ENCODE measurements around the gene UNC5A. TPM values are rescaled to one million over a fixed set of nuclear protein-coding genes. Genes with fewer than 3 reads are reported as not detected.

The UNC5A gene
- total RNA-seq, 1 experiment from 2014 or later: not detected

DNA sequence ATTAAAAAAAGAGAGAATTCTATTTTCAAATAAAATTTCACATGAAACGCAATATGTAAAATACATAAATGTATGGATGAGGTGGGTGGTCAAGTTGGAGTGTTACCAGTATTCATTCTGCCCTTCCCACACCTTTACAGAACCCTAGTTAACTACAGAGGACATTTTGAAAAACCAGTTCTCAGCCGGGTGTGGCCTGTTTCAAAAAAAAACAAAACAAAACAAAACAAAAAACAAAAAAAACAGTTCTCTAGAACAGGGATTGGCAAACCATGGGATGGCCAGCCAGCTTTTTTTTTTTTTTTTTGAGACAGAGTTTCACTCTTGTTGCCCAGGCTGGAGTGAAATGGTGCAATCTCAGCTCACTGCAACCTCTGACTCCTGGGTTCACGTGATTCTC lies 117.2 kb downstream of the UNC5A start:
- Histone ChIP-seq H3K9me3 (replicated peaks) (no peaks in the 10 kb centered on the region), H3K4me1 (replicated peaks) (no peaks in the 10 kb centered on the region), H3K4me3 (no peak overlapping the region), H3K27ac (no peak overlapping the region), H3K27me3 (replicated peaks) (no peaks in the 10 kb centered on the region), H3K36me3 (peaks cover 27% of the 10 kb centered on the region)
- no peak for DNase-seq (ENCODE audit: low read depth in 1 of 2, low spot score in 2 of 2)

DNA sequence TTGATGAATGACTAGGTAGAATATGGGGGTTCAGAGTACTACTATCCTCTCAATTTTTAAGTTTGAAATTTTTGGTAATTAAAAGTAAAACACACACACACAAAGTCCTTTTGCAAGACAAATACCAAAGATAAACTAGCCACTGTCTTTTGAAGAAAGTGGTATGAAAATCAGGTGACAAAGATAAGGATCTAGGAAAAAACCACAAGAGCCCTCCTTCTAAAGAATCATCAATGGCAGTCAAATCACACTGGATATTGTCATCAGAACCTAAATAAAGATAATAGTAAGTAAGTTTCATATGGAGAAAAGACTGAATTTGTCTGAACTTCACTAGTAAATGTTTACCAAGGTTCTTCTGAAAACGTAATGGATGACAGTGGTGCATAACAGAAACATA lies 119.3 kb downstream of the UNC5A start:
- Histone ChIP-seq H3K4me3 (no peak overlapping the region), H3K36me3 (peaks cover 38% of the 10 kb centered on the region), H3K9me3 (replicated peaks) (no peaks in the 10 kb centered on the region), H3K27me3 (replicated peaks) (no peaks in the 10 kb centered on the region), H3K4me1 (replicated peaks) (no peaks in the 10 kb centered on the region), H3K27ac (no peak overlapping the region)
- DNase-seq (ENCODE audit: low read depth in 1 of 2, low spot score in 2 of 2): no peak

Other genes with a start within 250 kb of the UNC5A start
- 15.0 and 15.6 TPM in 2 replicates for gene GPRIN1, start 200.4 kb upstream of the UNC5A start, total RNA-seq (2014; rRNA removed; shearing (Covaris generic))
- not detected in 2 replicates for gene SNCB, start 180.0 kb upstream of the UNC5A start, total RNA-seq (2014; rRNA removed; shearing (Covaris generic))
- gene EIF4E1B, start 179.9 kb upstream of the UNC5A start, total RNA-seq (2014; rRNA removed; shearing (Covaris generic)): not detected in 2 replicates
- 50.9 and 52.5 TPM in 2 replicates for gene TSPAN17, start 163.1 kb upstream of the UNC5A start, total RNA-seq (2014; rRNA removed; shearing (Covaris generic))
- gene HK3, start 88.8 kb downstream of the UNC5A start, total RNA-seq (2014; rRNA removed; shearing (Covaris generic)): not detected in 2 replicates
- gene UIMC1, start 196.2 kb downstream of the UNC5A start, total RNA-seq (2014; rRNA removed; shearing (Covaris generic)): 24.4 and 41.2 TPM in 2 replicates
- 25.2 and 64.9 TPM in 2 replicates for gene ZNF346, start 212.1 kb downstream of the UNC5A start, total RNA-seq (2014; rRNA removed; shearing (Covaris generic))

All from SJSA1 (cell line).